ENCODE data around the gene LDB2.

The LDB2 gene

DNA sequence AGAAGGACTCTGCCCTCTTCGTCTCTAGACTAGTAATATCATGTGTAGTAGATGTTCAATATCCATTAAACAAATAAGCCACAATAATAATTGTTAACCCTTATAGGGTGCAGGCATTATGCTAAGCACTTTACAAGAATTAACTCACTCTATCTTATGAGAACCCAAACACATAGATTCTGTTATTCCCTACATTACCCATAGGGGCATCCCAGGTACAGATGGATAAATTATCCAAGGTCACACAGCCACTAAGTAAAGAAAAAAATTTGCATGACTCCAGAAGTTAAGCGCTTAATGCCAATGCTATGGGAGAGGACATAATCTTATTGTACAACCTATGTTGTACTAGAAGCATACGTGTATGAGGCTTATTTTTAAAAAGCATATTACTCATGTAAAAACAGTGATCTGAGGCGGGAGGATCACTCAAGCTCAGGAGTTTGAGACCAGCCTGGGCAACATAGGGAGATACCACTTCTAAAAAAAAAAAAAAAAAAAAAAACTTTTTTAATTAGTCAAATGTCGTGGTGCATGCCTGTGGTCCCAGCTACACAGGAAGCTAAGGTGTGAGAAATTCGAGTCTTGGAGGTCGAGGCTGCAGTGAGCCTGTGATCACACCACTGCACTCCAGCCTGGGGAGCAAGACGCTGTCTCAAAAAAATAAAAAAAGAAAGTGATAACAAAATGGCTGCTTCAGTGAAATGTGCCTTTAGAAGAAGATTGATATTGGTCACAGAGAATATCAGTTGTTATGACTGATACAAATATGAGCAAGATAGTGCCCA is 13.6 kb downstream of the LDB2 start:
- no peak for DNase-seq (ENCODE audit: low spot score)

DNA sequence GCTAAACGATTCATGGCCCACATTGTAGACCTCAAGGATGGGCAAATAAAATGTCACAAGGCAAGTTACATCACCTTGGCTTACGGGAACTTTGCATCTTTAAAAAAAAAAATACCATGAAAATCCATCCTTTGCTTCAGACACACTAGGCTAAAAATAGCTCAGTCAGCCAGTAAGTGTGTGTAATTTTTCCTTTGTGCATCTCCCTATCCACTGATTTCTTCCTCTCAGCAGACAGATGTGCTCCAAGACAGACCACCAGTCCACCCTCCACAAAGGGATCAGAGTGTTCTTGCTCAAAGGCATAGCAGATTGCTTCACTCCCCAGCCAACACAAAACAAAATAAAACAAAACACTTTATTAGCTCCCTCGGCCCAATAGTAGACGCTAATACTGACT is 14.6 kb downstream of the LDB2 start:
- DNase-seq (ENCODE audit: low spot score): no peak

DNA sequence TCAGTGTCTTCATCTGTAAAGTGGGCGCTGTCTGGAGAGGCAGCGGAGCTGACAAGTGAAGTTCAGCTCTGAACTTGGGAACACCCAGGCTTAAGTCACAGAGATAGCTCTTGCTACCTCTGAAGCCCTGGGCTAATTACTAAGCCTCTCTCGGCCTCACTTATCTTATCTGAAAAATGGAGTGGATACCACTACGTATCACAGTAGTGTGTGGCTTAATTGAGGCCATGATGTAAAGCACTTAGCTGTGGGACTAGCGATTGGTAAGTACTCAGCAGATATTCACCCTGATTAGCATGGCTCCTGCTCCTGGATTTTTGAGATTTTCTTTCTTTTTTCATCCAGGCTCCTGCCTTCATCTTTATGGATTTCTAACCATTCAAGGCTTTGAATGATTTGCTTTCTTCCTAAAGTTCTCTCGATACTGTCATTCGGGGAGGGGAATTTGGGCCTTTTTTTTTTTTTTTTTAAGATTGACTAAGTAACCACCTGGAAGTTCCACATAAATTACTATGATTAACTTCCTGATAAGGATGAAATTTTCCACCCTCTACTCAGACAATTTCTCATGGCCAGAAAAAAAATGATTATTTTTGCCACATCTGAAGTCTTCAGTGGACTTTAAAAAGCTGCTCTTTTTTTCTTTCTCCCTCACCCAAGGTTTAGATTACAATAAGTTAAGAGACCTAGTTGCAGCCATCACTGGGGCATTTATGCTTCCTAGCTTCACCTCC is 17.1 kb downstream of the LDB2 start:
- no peak for DNase-seq (ENCODE audit: low spot score)

DNA sequence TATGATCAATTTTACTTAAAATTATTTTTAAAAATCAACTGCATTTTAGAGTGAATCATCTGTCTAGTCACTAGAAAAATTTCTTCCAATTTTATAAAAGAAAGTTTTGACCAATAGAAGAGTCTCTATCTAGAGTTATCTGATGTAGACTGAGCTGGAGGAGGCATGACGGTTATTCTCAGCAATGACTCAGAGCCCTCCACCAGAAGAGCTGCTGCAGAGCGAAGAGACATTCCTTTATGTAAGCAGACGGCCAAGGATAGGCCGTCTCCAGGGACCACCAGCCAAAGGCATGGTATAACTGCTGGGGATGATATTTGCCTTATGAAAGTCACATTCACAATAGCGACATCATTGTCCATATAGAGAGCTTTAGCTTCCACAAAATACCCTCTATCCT is 23.0 kb downstream of the LDB2 start:
- no peak for DNase-seq (ENCODE audit: low spot score)

DNA sequence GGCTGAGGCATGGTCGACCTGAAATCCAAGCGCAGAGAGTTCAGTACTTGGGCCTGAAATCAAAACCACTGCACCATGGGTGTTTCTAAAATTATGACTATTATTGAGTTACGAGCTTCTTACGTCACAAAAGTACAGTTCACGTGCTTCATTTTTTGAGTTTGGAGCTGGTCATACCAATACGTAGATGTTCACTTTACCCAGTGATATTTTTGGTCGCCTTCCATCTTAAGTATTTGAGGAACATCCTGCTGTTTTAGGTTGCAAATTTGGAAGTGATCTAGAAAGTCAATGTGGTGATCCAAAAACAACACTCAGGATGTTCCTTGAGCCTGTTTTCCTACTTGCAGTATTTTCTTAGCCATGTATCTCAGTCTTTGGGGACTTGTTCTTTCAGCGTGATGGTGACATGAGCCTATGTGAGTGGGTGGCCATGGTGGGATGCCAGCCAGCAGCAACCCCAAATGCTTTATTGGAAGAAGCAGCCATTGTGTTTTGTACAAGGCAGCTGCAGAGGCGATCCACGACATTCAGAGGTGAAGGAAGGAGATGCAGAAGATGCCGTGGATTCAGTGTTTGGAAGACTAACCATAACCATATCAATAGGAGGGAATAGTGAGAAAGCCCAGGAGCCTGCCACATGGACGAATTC is 28.7 kb downstream of the LDB2 start:
- no peak for DNase-seq (ENCODE audit: low spot score)

DNA sequence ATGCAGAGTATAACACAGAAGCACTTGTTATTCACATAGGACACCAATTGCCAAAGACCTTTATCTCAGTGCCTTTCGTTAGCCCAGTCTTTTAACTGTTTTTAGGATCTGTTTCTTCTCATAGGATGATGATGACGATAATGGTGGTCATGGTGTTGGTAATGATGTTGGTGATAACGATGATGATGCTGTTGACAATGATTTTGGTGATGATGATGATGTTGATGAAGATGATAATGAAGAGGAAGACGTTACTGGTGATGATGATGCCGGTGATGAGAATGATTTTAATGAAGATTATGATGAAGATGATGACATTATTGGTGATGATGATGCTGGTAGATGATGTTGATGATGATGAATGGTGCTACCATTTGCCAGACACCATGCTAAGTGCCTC is 29.8 kb downstream of the LDB2 start:
- DNase-seq (ENCODE audit: low spot score): no peak

DNA sequence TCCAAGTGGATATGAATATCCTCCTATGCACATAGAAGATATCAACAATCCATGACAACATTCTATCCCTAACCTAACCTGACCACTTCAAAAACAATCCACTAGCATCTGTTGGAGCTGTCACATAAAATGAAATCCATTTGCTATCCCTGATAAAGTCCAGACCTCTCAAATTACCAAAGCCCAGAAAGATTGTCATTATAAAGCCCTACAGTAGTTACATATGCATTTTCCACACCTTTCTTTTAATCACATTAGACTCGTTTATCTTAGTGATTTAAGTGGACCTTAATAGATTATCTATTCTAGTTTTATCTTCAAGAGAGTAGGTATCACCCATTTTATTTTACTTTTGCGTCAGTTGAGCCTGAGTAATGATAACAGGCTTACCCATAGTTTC is 30.6 kb downstream of the LDB2 start:
- no peak for DNase-seq (ENCODE audit: low spot score)

DNA sequence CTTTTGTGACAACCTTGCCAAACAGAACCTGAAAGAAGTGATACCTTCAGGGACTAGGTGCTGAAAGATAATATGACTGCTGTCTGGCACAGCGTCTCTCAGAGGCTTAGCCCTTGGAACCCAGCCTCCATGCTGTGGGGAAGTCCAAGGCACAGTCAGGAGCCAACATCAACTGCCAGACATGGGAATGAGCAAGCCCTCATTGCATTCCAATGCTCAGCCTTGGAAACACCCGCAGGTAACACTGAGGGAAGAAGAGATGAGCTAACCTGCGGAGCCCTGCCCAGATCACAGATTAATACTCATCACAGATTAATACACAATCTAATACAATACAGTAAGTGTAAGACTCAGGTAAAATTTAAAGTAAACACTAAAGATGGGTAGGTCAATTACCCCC is 31.5 kb downstream of the LDB2 start:
- no peak for DNase-seq (ENCODE audit: low spot score)

DNA sequence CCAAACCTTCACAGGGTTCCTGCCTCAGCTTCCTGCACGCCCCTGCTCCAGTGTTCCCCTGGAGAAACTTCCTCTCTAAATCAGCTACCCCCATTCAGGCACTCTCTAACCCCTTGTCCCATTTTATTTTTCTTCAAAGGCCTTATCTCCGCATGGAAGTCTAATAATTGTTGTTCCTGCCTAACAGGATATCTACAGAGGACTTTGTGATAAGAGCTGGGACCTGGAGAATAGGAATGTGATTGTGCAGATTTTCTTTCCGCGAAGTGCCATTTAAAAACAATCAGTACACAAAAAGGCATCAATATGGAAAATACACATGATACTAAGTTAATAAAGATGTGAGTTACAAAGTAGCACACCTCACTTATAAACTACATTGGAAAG is 32.6 kb downstream of the LDB2 start:
- no peak for DNase-seq (ENCODE audit: low spot score)

DNA sequence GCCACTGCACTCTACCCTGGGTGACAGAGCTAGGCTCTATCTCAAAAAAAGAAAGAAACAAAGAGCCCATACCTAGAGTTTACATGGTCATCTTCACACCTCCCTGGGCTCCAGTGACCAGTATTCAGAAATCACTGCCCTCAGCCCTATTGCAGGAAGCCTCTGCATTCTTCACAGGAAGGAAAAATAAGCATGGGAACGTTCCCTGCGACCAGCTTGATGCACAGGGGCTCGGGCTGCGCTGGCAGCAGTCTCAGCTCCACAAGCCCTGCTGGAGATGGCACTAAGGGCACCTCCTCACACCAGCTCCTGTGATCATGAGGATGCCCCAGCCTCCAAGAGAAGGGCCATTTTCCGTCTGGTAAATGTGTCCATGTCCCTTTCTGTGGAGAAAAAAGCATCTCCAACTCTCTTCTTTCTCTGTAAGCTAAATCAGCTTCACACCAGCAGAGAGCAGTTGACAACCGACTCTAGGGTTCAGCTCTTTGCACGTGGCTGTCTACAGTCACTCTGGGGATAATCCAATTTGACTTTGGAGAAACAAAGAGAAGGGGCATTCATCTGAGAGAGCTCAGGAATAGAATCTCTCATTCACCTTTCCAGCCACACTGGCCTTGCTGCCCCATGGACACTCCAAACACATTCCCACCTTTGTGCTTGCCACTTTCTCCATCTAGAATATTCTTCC is 33.1 kb downstream of the LDB2 start:
- DNase-seq (ENCODE audit: low spot score): no peak

DNA sequence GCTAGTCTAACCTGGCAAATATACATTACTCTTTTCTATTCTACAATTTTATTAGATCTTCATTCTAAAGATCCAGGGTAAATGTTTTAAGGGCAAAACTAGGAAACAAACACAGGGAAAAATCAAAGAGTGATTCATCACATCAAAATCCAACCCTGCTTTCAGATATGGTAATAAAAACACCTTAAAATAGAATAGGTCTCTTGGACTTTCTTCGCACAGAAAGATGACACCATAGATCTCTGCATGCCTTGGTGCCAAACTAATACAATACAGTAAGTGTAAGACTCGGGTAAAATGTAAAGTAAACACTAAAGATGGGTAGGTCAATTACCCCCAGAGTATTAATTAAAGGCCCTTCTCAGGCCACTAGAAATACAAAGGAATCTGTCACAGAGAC is 34.2 kb downstream of the LDB2 start:
- no peak for DNase-seq (ENCODE audit: low spot score)

DNA sequence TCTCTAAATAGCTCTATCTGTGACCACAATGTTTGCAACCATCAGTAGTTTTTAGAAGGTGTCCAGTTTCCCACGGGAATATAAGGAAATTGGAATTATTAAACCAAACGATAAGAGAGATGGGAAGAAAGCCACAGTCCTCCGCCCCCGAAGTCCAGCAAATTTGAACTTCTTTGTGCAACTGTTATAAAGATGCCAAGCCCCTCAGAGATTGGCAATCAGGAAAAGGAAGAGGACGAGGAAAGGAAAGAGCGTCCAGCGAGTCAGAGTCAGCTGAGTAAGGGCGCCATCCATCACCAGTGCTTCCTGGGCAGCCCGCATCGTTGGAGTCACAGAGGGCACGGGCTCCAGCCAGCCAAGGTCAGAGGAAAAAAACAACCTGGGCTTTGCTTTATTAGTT is 35.7 kb downstream of the LDB2 start:
- DNase-seq (ENCODE audit: low spot score): no peak

DNA sequence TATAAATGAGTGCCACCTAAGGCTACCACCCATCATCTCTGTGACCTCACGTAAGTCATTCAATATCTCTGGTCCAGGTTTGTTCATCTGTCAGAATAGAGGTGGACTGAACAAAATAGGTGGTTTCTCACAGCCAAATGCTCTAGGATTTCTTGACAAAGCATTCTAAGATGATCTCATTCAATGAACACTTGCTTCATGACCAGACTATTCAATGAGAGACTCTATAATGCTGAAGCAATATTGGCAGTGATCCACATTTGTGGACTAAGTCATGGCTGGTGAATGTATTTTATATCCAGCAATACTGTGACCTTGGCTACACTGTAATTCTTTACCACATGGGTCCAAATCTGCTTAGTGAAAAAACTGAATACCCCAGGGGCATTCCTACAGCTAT is 37.9 kb downstream of the LDB2 start:
- no peak for DNase-seq (ENCODE audit: low spot score)

DNA sequence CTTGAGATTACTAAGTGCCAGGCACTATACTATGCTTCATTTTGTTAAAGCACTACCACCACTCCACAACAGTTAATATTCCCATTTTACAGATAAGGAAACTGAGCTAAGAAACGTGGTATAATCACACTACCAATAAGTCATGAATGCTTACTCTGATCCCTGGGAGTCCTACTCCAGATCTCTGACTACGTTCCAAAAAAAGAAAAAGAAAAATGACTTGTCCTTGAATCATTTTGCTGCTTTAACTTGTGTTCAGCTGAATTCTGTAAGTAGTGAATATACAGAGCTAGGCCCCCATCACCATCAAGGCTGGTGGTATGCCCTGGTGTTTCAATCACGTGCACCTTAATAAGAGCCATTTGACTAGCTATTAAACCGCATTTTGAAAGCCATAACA is 39.4 kb downstream of the LDB2 start:
- DNase-seq (ENCODE audit: low spot score): no peak

DNA sequence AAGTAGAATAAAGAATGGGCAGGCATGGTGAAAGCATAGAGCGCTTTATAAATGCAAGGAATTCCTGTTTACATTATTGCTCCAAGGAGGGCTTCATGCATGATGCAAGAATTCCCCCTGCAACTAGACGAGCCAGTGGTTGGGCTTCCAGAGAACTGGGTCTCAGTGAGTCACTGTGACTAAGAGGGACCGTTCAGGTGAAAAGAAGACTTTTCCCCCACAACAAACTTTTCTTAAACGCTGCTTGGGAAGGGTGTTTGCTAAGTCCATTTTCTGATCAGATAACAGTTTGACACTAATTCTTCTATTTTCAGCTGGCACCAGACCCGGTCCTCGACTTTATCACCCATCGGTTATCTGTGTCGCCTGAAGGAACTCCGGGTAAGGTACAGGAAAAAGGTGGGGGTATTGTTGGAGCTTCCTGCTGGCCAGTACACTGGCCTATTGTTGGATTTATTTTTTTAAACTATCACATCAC is 40.1 kb downstream of the LDB2 start:
- DNase-seq (ENCODE audit: low spot score): no peak

DNA sequence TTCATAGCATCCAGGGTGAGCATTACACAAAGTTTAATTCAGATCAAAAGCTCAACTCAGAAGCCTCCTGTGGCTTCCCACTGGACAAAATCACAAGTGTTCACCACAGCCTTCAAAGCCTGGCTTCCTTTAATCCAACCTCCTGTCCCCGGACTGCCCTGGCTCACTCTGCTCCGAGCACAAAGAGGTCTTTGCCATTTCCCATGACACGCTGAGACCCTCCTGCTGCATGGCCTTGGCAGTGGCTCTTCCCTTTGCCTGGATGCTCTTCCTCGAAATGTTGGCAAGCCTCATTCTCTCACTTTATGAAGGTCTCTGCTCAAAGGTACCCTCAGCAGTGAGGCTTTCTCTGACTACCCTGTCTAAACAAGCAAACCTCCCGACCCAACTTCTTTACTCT is 41.0 kb downstream of the LDB2 start:
- DNase-seq (ENCODE audit: low spot score): no peak

DNA sequence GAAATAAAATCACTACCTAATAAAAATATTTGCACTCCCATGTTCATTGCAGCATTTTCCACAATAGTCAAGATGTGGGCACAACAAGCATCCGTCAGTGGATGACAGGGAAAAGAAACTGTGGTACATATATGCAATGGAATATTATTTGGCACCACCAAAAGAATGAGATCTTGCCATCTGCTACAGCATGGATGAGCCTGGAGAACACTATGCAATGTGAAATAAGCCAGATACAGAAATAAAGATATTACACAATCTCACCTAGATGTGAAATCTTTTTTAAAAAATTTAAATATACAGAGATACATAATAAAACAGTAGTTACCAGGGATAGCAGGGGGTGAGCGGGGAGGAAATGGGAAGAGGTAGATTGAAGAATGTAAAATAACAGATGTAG is 44.8 kb downstream of the LDB2 start:
- no peak for DNase-seq (ENCODE audit: low spot score)

DNA sequence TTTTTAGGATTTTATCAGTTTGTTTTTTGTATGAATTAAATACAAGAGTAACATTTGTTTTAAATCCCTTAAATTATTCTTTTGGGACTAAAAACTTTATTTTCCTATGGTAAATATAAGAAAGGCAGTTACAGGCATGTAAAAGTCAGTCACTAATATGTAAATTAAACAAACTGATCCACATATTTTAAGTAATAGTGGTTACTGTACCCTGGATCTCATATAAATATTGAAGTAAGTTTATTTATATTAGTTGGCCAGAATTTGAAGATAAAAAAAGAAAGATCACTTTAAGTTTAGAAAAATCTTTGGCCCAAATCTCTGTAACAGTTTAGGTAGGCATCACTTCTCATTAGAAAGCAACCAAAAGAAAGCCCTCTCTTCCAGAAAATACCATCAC is 45.8 kb downstream of the LDB2 start:
- DNase-seq (ENCODE audit: low spot score): no peak

DNA sequence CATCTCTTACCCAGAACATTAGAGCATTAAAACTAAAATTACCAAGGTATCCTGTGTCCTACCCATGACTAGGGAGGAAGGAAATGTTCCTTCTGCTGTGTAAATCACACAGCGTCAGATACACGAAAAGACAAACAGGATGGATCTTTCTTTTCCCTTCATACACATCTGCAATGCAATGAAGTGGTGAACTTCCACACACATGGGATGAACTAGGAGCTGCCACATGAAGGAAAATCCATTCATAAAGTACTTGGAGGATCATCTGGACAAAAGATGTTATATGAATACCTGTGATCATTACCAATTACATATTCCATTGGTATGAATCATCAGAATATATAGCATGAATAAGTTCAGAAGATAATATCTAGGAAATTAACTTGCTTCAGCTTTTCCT is 46.2 kb downstream of the LDB2 start:
- DNase-seq (ENCODE audit: low spot score): no peak

DNA sequence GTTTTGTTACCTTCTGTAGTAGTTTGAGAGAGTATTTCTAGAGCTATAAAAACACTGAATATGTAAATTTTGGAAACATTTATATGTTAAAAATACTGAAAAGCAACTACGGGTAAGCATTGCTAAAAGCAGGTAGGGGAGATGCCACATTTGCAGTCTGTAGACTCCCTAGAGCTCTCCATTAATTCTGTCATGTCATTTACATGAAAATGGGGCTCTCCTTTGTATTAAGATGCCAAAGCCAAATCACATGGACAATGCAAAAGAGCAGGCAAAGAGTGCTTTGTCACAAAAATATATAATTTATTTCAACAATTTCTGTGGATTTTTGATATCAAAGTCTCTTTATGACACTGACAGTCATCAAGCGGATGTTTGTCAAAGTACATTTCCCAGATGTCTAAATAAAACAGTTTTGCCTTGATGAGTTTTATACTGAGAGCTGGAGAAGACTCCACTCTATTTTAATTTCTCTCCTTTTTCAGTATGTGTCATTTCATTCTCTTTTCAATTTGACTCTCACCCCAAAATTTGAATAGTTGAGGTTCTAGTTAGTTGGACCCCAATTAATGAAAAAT is 51.8 kb downstream of the LDB2 start:
- DNase-seq (ENCODE audit: low spot score): no peak

DNA sequence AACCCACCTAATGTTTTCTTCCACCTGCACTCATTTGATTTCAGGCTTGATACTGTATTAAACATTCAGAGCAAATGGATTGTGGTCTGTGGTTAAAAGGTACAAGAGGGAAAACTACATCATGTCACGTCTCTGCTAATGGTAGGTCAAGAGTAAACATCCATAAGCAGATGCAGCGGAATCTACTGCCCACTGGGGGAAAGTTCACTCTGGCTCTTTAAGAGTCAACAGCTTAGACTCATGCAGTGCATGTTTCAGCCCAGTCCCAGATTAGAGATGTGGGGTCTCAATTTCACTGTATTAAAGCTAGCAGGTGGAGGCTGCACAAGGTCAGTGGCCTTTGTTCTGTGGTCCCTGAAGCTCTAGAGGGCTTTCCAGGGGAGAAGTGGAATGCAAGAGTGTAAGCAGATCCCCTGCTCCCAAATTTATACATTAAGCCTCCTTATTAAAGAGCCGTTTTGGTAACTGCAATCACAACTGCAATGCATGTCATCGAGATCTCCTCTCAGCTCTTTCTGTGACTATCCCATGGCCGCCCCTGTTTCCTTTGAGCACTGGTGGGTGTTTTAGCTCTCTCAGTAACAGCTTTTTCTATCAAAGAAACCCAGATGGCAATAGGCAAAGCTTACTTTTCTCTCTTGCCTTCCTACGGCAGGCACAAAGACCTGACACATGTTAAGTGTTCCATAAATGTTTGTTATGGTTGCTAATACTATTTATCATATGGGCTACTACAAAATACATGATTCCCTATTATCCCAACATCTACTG is 53.4 kb downstream of the LDB2 start:
- DNase-seq (ENCODE audit: low spot score): no peak
